HG03565 (cell line): Measurements from ENCODE around the gene YY1.
"Not testable (repeated sequence)": the region's sequence is repeated elsewhere in the genome, so short reads cannot be mapped to it uniquely, and the experiment has no call there.

ENCODE experiments used
- ATAC-seq: cut with Tn5 transposase; IDR thresholded peaks from one replicate; pipeline ENCODE4 v1.9.1; 2021; ENCODE audit warnings: mild to moderate bottlenecking, moderate library complexity; ENCODE audit not compliant: unreplicated experiment

The YY1 gene

GRCh38 chr14:100213956-100214769 is 24.8 kb upstream of the YY1 start:
- peak; percentile 85 for ATAC-seq

- ATAC-seq = no peak
Measured at GRCh38 chr14:100214770-100215083, 24.2 kb upstream of the YY1 start.

GRCh38 chr14:100215330-100215885 is 23.5 kb upstream of the YY1 start:
- ATAC-seq = no peak

- ATAC-seq = no peak
Measured at GRCh38 chr14:100219126-100219785, 19.7 kb upstream of the YY1 start.

- peak; percentile 90 for ATAC-seq
Measured at GRCh38 chr14:100221533-100222223, 17.3 kb upstream of the YY1 start.

GRCh38 chr14:100222224-100223093 is 16.5 kb upstream of the YY1 start:
- ATAC-seq = no peak

- ATAC-seq = no peak
Measured at GRCh38 chr14:100223332-100224201, 15.4 kb upstream of the YY1 start.

- ATAC-seq = no peak
Measured at GRCh38 chr14:100224229-100224866, 14.6 kb upstream of the YY1 start.

- ATAC-seq = no peak
Measured at GRCh38 chr14:100225169-100225568, 13.8 kb upstream of the YY1 start.

- ATAC-seq = no peak
Measured at GRCh38 chr14:100230361-100230760, 8.6 kb upstream of the YY1 start.

GRCh38 chr14:100234511-100234910 is 4.4 kb upstream of the YY1 start:
- no peak for ATAC-seq

GRCh38 chr14:100236271-100236818 is 2.6 kb upstream of the YY1 start:
- ATAC-seq = not testable (repeated sequence)

- ATAC-seq = no peak
Measured at GRCh38 chr14:100236881-100237280, 2.1 kb upstream of the YY1 start.

- peak; percentile 9 for ATAC-seq
Measured at GRCh38 chr14:100237735-100238418, 1.1 kb upstream of the YY1 start.

- no peak for ATAC-seq
Measured at GRCh38 chr14:100239211-100239839, 381 bp downstream of the YY1 start.

- ATAC-seq = peak; percentile 23
Measured at GRCh38 chr14:100239840-100240667, 1.1 kb downstream of the YY1 start.

- no peak for ATAC-seq
Measured at GRCh38 chr14:100240668-100241032, 1.7 kb downstream of the YY1 start.
